Measurements from ENCODE around the gene HDHD2.

The HDHD2 gene

GRCh38 chr18:47080872-47081271 lies 69.4 kb downstream of the HDHD2 start:
- no peak for DNase-seq (ENCODE audit: low spot score)
- in situ Hi-C loops (cut with MboI; ENCODE audit: low pct_unique_long_range_greater_than_20kb, low sequenced_read_pairs, unreplicated experiment): no loop called here
- no peak for TF ChIP-seq CTCF (IDR thresholded peaks at IDR 0.05; ENCODE audit: extremely low read depth, insufficient read depth, missing control alignments)

- in situ Hi-C loops (cut with MboI; ENCODE audit: low pct_unique_long_range_greater_than_20kb, low sequenced_read_pairs, unreplicated experiment): no loop called here
- no peak for DNase-seq (ENCODE audit: low spot score)
- TF ChIP-seq CTCF (IDR thresholded peaks at IDR 0.05; ENCODE audit: extremely low read depth, insufficient read depth, missing control alignments): no peak
Measured at GRCh38 chr18:47077111-47077510, 73.2 kb downstream of the HDHD2 start.

GRCh38 chr18:47075098-47075883 lies 75.0 kb downstream of the HDHD2 start:
- in situ Hi-C loops (cut with MboI; ENCODE audit: low pct_unique_long_range_greater_than_20kb, low sequenced_read_pairs, unreplicated experiment): no loop called here
- no peak for DNase-seq (ENCODE audit: low spot score)
- no peak for TF ChIP-seq CTCF (IDR thresholded peaks at IDR 0.05; ENCODE audit: extremely low read depth, insufficient read depth, missing control alignments)

- TF ChIP-seq CTCF (IDR thresholded peaks at IDR 0.05; ENCODE audit: extremely low read depth, insufficient read depth, missing control alignments): no peak
- in situ Hi-C loops (cut with MboI; ENCODE audit: low pct_unique_long_range_greater_than_20kb, low sequenced_read_pairs, unreplicated experiment): no loop called here
- no peak for DNase-seq (ENCODE audit: low spot score)
Measured at GRCh38 chr18:47067648-47068047, 82.7 kb downstream of the HDHD2 start.

- no peak for TF ChIP-seq CTCF (IDR thresholded peaks at IDR 0.05; ENCODE audit: extremely low read depth, insufficient read depth, missing control alignments)
- in situ Hi-C loops (cut with MboI; ENCODE audit: low pct_unique_long_range_greater_than_20kb, low sequenced_read_pairs, unreplicated experiment): no loop called here
Measured at GRCh38 chr18:47063096-47063495, 87.2 kb downstream of the HDHD2 start.

GRCh38 chr18:47062471-47062870 lies 87.8 kb downstream of the HDHD2 start:
- DNase-seq (ENCODE audit: low spot score): no peak
- in situ Hi-C loops (cut with MboI; ENCODE audit: low pct_unique_long_range_greater_than_20kb, low sequenced_read_pairs, unreplicated experiment): no loop called here
- TF ChIP-seq CTCF (IDR thresholded peaks at IDR 0.05; ENCODE audit: extremely low read depth, insufficient read depth, missing control alignments): no peak

More at GRCh38 chr18:47063096-47063495, 87.2 kb downstream of the HDHD2 start:
- DNase-seq (ENCODE audit: low spot score): no peak
